Measurements from ENCODE around the gene RNF135.
A peak's percentile ranks its signal among the peaks of the same experiment; 100 is the strongest.
"Not testable (repeated sequence)": the region's sequence is repeated elsewhere in the genome, so short reads cannot be mapped to it uniquely, and the experiment has no call there.

The RNF135 gene

GRCh38 chr17:30970831-30971567 is at the start of gene RNF135:
Gene RNF135, plus strand, starts transcription at chr17:30971039. Its CDS starts 35 bp downstream, at chr17:30971074.
- DNase-seq = peak; percentile 67

GRCh38 chr17:30921544-30922196 is 49.2 kb upstream of the RNF135 start, which contains the start of gene ADAP2:
Gene ADAP2, plus strand, starts transcription at chr17:30921945. Its CDS starts 70 bp downstream, at chr17:30922015.
- DNase-seq = no peak

- DNase-seq = no peak
Observed at GRCh38 chr17:30922235-30923030, 48.4 kb upstream of the RNF135 start.

GRCh38 chr17:30924341-30924740 is 46.5 kb upstream of the RNF135 start:
- DNase-seq = no peak

GRCh38 chr17:30926516-30926915 is 44.3 kb upstream of the RNF135 start:
- DNase-seq = no peak

GRCh38 chr17:30927756-30928155 is 43.1 kb upstream of the RNF135 start:
- no peak for DNase-seq

GRCh38 chr17:30928584-30928983 is 42.3 kb upstream of the RNF135 start:
- DNase-seq = no peak

GRCh38 chr17:30929081-30929633 is 41.7 kb upstream of the RNF135 start:
- no peak for DNase-seq

- DNase-seq = not testable (repeated sequence)
Observed at GRCh38 chr17:30929861-30930260, 41.0 kb upstream of the RNF135 start.

- no peak for DNase-seq
Observed at GRCh38 chr17:30930495-30930894, 40.3 kb upstream of the RNF135 start.

GRCh38 chr17:30931582-30931981 is 39.3 kb upstream of the RNF135 start:
- DNase-seq = not testable (repeated sequence)

GRCh38 chr17:30933966-30934365 is 36.9 kb upstream of the RNF135 start:
- no peak for DNase-seq

GRCh38 chr17:30939051-30939689 is 31.7 kb upstream of the RNF135 start:
- DNase-seq = no peak

GRCh38 chr17:30942308-30943079 is 28.3 kb upstream of the RNF135 start:
- no peak for DNase-seq

- DNase-seq = no peak
Observed at GRCh38 chr17:30947796-30948195, 23.0 kb upstream of the RNF135 start.

GRCh38 chr17:30950189-30950588 is 20.6 kb upstream of the RNF135 start:
- no peak for DNase-seq

GRCh38 chr17:30950669-30951399 is 20.0 kb upstream of the RNF135 start:
- DNase-seq = no peak

GRCh38 chr17:30952638-30953393 is 18.0 kb upstream of the RNF135 start:
- DNase-seq = no peak

- no peak for DNase-seq
Observed at GRCh38 chr17:30954046-30954830, 16.6 kb upstream of the RNF135 start.

All from CD4-positive, alpha-beta T cell treated with Interleukin-6 for 4 hours (primary cell).